Adrenal gland (tissue), 5 donors: ENCODE data around the gene AIP.

Source experiments
- POLR2A ChIP-seq, 2 donors: fragments of 450-650 bp; IDR thresholded peaks; one replicate each; pipeline ENCODE4 v1.6.1; 2017; ENCODE audit warnings: antibody characterized with exemption in 2 of 2, mild to moderate bottlenecking in 2 of 2, moderate library complexity in 1 of 2
- TF ChIP-seq, protein P1 (sequence below), 6 experiments: fragments of 450-650 bp in 4 of 6; fragments of 200-600 bp in 2 of 6; sonication (generic) in 1 of 6; IDR thresholded peaks; 1 replicate in 5 of 6; 2 replicates in 1 of 6; pipeline versions ENCODE4 v1.5.1 to v1.8.0; 2016 to 2021; ENCODE audit warnings: antibody characterized with exemption in 6 of 6, mild to moderate bottlenecking in 2 of 6, moderate library complexity in 1 of 6
- donor health status: DM: no; HTN: no; CAD: no.

- TF ChIP-seq, protein P1, sequence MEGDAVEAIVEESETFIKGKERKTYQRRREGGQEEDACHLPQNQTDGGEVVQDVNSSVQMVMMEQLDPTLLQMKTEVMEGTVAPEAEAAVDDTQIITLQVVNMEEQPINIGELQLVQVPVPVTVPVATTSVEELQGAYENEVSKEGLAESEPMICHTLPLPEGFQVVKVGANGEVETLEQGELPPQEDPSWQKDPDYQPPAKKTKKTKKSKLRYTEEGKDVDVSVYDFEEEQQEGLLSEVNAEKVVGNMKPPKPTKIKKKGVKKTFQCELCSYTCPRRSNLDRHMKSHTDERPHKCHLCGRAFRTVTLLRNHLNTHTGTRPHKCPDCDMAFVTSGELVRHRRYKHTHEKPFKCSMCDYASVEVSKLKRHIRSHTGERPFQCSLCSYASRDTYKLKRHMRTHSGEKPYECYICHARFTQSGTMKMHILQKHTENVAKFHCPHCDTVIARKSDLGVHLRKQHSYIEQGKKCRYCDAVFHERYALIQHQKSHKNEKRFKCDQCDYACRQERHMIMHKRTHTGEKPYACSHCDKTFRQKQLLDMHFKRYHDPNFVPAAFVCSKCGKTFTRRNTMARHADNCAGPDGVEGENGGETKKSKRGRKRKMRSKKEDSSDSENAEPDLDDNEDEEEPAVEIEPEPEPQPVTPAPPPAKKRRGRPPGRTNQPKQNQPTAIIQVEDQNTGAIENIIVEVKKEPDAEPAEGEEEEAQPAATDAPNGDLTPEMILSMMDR (IDR thresholded peaks at IDR 0.05): no peak
- no peak for TF ChIP-seq POLR2A (IDR thresholded peaks at IDR 0.05)
Measured at GRCh38 chr11:67442504-67443404, 40.1 kb upstream of the AIP start.
